GM19043 (cell line): ENCODE results near the gene IL6ST.
A peak's percentile ranks its signal among the peaks of the same experiment; 100 is the strongest.
"Not testable (repeated sequence)": the region's sequence is repeated elsewhere in the genome, so short reads cannot be mapped to it uniquely, and the experiment has no call there.

Source experiments
- ATAC-seq: cut with Tn5 transposase; IDR thresholded peaks from one replicate; pipeline ENCODE4 v1.9.1; 2021; ENCODE audit warnings: low read depth; ENCODE audit not compliant: unreplicated experiment

Gene IL6ST

GRCh38 chr5:56006094-56006493 lies 11.3 kb upstream of the IL6ST start:
- no peak for ATAC-seq

- ATAC-seq: no peak
Measured at GRCh38 chr5:56004874-56005273, 10.1 kb upstream of the IL6ST start.

GRCh38 chr5:56003679-56004078 lies 8.9 kb upstream of the IL6ST start:
- no peak for ATAC-seq

GRCh38 chr5:56003179-56003578 lies 8.4 kb upstream of the IL6ST start:
- no peak for ATAC-seq

- no peak for ATAC-seq
Measured at GRCh38 chr5:56002303-56002702, 7.5 kb upstream of the IL6ST start.

GRCh38 chr5:56000221-56000620 lies 5.5 kb upstream of the IL6ST start:
- not testable (repeated sequence) for ATAC-seq

- no peak for ATAC-seq
Measured at GRCh38 chr5:55998966-55999365, 4.2 kb upstream of the IL6ST start.

- no peak for ATAC-seq
Measured at GRCh38 chr5:55997742-55998351, 3.1 kb upstream of the IL6ST start.

- peak; percentile 88 for ATAC-seq
Measured at GRCh38 chr5:55994998-55995914, 493 bp upstream of the IL6ST start.

- no peak for ATAC-seq
Measured at GRCh38 chr5:55993731-55994494, 850 bp downstream of the IL6ST start.

GRCh38 chr5:55993013-55993412 lies 1.8 kb downstream of the IL6ST start:
- no peak for ATAC-seq

GRCh38 chr5:55991768-55992486 lies 2.8 kb downstream of the IL6ST start:
- no peak for ATAC-seq

- ATAC-seq: not testable (repeated sequence)
Measured at GRCh38 chr5:55990895-55991294, 3.9 kb downstream of the IL6ST start.

- no peak for ATAC-seq
Measured at GRCh38 chr5:55989860-55990259, 4.9 kb downstream of the IL6ST start.

- ATAC-seq: no peak
Measured at GRCh38 chr5:55988979-55989638, 5.7 kb downstream of the IL6ST start.

GRCh38 chr5:55988428-55988827 lies 6.3 kb downstream of the IL6ST start:
- ATAC-seq: not testable (repeated sequence)

- ATAC-seq: no peak
Measured at GRCh38 chr5:55986931-55987330, 7.8 kb downstream of the IL6ST start.

GRCh38 chr5:55985181-55985580 lies 9.6 kb downstream of the IL6ST start:
- ATAC-seq: no peak

- ATAC-seq: no peak
Measured at GRCh38 chr5:55983986-55984385, 10.8 kb downstream of the IL6ST start.

GRCh38 chr5:55982957-55983381 lies 11.8 kb downstream of the IL6ST start:
- ATAC-seq: no peak
